HG03039 (cell line): ENCODE measurements around the gene ATG101.

Source experiments
- ATAC-seq: cut with Tn5 transposase; IDR thresholded peaks from one replicate; pipeline ENCODE4 v1.9.1; 2021; ENCODE audit warnings: mild to moderate bottlenecking, moderate library complexity; ENCODE audit not compliant: unreplicated experiment

ATG101 gene

GRCh38 chr12:52041695-52042123 is 28.1 kb upstream of the ATG101 start:
- ATAC-seq = no peak

GRCh38 chr12:52042706-52043385 is 26.9 kb upstream of the ATG101 start:
- no peak for ATAC-seq

- no peak for ATAC-seq
Measured at GRCh38 chr12:52043386-52044212, 26.2 kb upstream of the ATG101 start.

- ATAC-seq = no peak
Measured at GRCh38 chr12:52044292-52044983, 25.3 kb upstream of the ATG101 start.

- no peak for ATAC-seq
Measured at GRCh38 chr12:52045794-52046199, 24.0 kb upstream of the ATG101 start.

GRCh38 chr12:52046859-52047258 is 22.9 kb upstream of the ATG101 start:
- no peak for ATAC-seq

- no peak for ATAC-seq
Measured at GRCh38 chr12:52049286-52049685, 20.5 kb upstream of the ATG101 start.

GRCh38 chr12:52049688-52050087 is 20.1 kb upstream of the ATG101 start:
- ATAC-seq = no peak

GRCh38 chr12:52050116-52050757 is 19.5 kb upstream of the ATG101 start:
- ATAC-seq = no peak

GRCh38 chr12:52050758-52051541 is 18.8 kb upstream of the ATG101 start, which contains the start of gene NR4A1:
NR4A1 (plus strand) TSS chr12:52051442; CDS start chr12:52054329, 2,887 bp downstream.
- ATAC-seq = peak; percentile 72

- no peak for ATAC-seq
Measured at GRCh38 chr12:52052468-52053186, 17.2 kb upstream of the ATG101 start.

GRCh38 chr12:52053536-52054209 is 16.1 kb upstream of the ATG101 start:
- no peak for ATAC-seq

- no peak for ATAC-seq
Measured at GRCh38 chr12:52054231-52054832, 15.4 kb upstream of the ATG101 start.

GRCh38 chr12:52054833-52055730 is 14.7 kb upstream of the ATG101 start:
- ATAC-seq = no peak

GRCh38 chr12:52055731-52056711 is 13.8 kb upstream of the ATG101 start:
- ATAC-seq = no peak
